ENCODE results near the gene ACHE.

ACHE gene

DNA sequence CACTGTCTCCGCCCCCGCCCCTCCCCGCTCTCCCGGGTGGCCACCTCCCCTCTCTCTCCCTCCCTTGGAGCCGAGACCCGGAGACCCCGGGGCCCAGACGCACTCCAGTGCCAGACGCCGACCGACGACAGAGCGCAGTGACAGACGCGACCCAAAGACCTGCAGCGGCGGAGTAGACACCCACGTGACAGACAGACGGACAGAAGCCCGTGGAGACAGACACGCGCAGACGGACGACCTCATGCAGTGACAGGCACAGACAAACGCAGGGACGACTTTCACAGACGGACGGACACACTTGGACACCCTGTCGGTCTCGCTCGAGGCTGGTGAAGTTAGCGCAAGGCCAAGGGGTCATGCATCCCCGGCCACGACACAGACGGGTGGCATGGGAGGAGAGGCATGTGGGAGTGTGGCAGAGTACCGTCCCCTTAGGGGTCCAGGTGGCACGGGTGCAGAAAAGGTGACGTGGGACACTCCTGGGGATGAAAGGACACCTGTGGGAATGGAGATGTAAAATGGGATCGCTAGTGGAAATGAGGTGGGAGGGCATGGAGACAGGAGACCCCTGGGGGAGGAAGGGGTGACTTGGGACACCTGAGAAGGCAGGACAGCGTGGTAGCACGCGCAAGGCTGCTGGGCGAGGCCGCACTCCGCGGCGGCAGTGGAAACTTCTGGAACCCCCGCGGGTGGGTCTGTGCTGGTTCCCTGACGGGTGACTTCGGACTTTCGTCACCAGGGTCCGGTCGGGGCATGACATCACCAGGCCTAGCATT lies 456 bp upstream of the ACHE start:
- Histone ChIP-seq H3K36me3 (ENCODE audit: control insufficient read depth, low read depth, low read length) (no peaks in the 10 kb centered on the region), H3K9ac (ENCODE audit: low read length) (no peak overlapping the region), H3K27me3 (ENCODE audit: control insufficient read depth, insufficient read depth, low read length) (peaks cover 19% of the 10 kb centered on the region), H3K4me1 (ENCODE audit: control insufficient read depth, low read depth, low read length) (peaks cover 4% of the 10 kb centered on the region), H3K27ac (ENCODE audit: low read length) (no peak overlapping the region), H3K9me3 (ENCODE audit: control insufficient read depth, low read depth, low read length) (no peaks in the 10 kb centered on the region), H3K4me3 (ENCODE audit: low read length) (peak overlapping the region; percentile 1)

DNA sequence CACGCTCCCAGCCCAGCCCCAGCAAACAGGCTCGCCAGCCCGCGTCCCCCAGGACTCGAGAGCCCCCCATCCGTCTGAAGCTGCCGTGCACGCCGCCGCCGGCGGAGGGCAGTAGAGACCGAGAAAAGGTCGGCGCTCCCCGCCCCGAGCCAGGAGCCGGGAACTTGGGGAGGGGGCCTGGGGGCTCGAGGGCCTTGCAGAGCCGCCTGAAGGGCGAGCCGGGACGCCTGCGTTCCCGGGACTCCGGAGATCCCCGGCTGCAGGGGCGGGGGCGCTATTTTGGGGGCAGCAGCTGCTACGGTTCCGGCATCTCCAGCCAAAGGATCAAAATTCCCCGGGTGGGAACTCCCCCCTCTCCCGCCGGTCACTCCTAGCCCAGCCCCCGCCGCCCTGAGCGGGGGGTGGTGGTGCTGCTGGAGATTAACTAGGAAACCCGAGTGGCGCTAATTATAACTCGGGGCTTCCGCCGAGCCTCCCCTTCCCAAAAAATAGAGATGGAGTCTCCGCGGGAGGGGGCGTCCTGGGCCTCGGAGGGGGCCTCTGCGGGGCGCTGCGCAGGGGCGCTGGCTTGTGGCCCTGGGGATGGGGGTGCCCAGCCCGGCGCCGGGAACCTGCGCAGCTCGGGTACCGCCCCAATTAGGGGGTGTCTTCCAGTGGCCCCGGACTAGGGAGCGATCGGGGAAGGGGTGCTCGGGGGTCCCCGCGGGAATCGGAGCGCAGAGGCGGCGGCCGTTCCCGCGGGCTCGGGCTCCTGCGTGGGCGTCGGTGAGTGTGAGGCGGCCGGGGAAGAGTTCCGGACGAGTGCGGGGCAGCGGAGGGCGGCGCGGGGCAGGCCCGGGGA lies 608 bp downstream of the ACHE start:
- Histone ChIP-seq H3K9ac (ENCODE audit: low read length) (no peak overlapping the region), H3K4me1 (ENCODE audit: control insufficient read depth, low read depth, low read length) (peaks cover 5% of the 10 kb centered on the region), H3K36me3 (ENCODE audit: control insufficient read depth, low read depth, low read length) (no peaks in the 10 kb centered on the region), H3K27ac (ENCODE audit: low read length) (no peak overlapping the region), H3K4me3 (ENCODE audit: low read length) (peak overlapping the region; percentile 59), H3K27me3 (ENCODE audit: control insufficient read depth, insufficient read depth, low read length) (peaks cover 19% of the 10 kb centered on the region), H3K9me3 (ENCODE audit: control insufficient read depth, low read depth, low read length) (no peaks in the 10 kb centered on the region)

DNA sequence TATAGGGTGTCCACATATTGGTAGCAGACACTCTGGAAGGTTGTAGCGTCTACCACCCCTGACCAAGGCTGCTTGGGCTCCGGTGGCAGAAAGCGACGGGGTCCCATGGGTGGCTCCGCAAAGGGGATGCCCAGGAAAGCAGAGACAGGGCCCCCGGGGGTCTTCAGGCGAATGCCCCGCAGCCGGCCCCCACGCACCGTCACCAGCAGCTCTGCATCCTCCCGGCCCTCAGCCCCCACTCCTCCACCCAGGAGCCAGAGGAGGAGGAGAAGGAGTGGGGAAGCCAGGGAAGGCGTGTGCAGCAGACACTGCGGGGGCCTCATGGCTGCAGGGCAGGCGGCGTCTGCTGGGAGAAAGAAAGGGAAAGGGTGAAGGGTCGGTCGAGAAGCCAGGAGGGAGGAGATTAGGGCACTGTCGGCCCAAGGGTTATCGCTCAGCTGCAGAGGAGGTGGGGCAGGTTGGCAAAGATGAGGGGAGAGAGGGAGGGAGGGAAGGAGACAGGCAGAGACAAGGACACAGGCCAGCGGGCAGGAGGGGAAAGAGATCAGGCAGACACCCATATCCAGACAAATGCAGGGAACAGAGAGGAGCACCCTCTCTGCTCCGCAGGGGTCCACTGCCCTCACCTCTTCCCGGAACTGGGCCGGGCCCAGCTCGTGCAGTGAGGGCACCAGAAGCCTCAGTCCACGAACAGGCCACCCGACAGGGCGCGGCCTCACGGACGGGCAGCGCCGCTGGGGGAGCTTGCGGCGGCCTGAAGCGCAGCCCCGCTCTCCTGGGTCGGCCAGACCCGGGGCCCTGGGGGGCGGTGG lies 1.6 kb downstream of the ACHE start:
- Histone ChIP-seq H3K36me3 (ENCODE audit: control insufficient read depth, low read depth, low read length) (no peaks in the 10 kb centered on the region), H3K4me1 (ENCODE audit: control insufficient read depth, low read depth, low read length) (peaks cover 5% of the 10 kb centered on the region), H3K9ac (ENCODE audit: low read length) (no peak overlapping the region), H3K27me3 (ENCODE audit: control insufficient read depth, insufficient read depth, low read length) (peaks cover 19% of the 10 kb centered on the region), H3K4me3 (ENCODE audit: low read length) (peak overlapping the region; percentile 59), H3K9me3 (ENCODE audit: control insufficient read depth, low read depth, low read length) (no peaks in the 10 kb centered on the region), H3K27ac (ENCODE audit: low read length) (no peak overlapping the region)

GRCh38 chr7:100893318-100893895 lies 2.3 kb downstream of the ACHE start:
- H3K9ac ChIP-seq (ENCODE audit: low read length) = no peak overlapping the region
- H3K4me1 ChIP-seq (ENCODE audit: control insufficient read depth, low read depth, low read length) = peaks cover 5% of the 10 kb centered on the region
- peaks cover 4% of the 10 kb centered on the region for H3K36me3 ChIP-seq (ENCODE audit: control insufficient read depth, low read depth, low read length)
- H3K4me3 ChIP-seq (ENCODE audit: low read length) = no peak overlapping the region
- peaks cover 19% of the 10 kb centered on the region for H3K27me3 ChIP-seq (ENCODE audit: control insufficient read depth, insufficient read depth, low read length)
- H3K9me3 ChIP-seq (ENCODE audit: control insufficient read depth, low read depth, low read length) = no peaks in the 10 kb centered on the region
- no peak overlapping the region for H3K27ac ChIP-seq (ENCODE audit: low read length)

- Histone ChIP-seq H3K4me3 (ENCODE audit: low read length) (no peak overlapping the region), H3K27me3 (ENCODE audit: control insufficient read depth, insufficient read depth, low read length) (peaks cover 19% of the 10 kb centered on the region), H3K36me3 (ENCODE audit: control insufficient read depth, low read depth, low read length) (peaks cover 11% of the 10 kb centered on the region), H3K9me3 (ENCODE audit: control insufficient read depth, low read depth, low read length) (no peaks in the 10 kb centered on the region), H3K27ac (ENCODE audit: low read length) (no peak overlapping the region), H3K4me1 (ENCODE audit: control insufficient read depth, low read depth, low read length) (peaks cover 5% of the 10 kb centered on the region), H3K9ac (ENCODE audit: low read length) (no peak overlapping the region)
These were observed 3.0 kb downstream of the ACHE start for GRCh38 chr7:100892364-100893317.

- H3K9me3 ChIP-seq (ENCODE audit: control insufficient read depth, low read depth, low read length) = no peaks in the 10 kb centered on the region
- H3K9ac ChIP-seq (ENCODE audit: low read length) = peak overlapping the region; percentile 82
- peak overlapping the region; percentile 61 for H3K27ac ChIP-seq (ENCODE audit: low read length)
- peaks cover 17% of the 10 kb centered on the region for H3K27me3 ChIP-seq (ENCODE audit: control insufficient read depth, insufficient read depth, low read length)
- H3K36me3 ChIP-seq (ENCODE audit: control insufficient read depth, low read depth, low read length) = peaks cover 21% of the 10 kb centered on the region
- peaks cover 10% of the 10 kb centered on the region for H3K4me1 ChIP-seq (ENCODE audit: control insufficient read depth, low read depth, low read length)
- H3K4me3 ChIP-seq (ENCODE audit: low read length) = peak overlapping the region; percentile 76
These were observed 4.0 kb downstream of the ACHE start for GRCh38 chr7:100891568-100892247.

- H3K9ac ChIP-seq (ENCODE audit: low read length) = peak overlapping the region; percentile 82
- peaks cover 9% of the 10 kb centered on the region for H3K27me3 ChIP-seq (ENCODE audit: control insufficient read depth, insufficient read depth, low read length)
- H3K27ac ChIP-seq (ENCODE audit: low read length) = peak overlapping the region; percentile 61
- peaks cover 10% of the 10 kb centered on the region for H3K4me1 ChIP-seq (ENCODE audit: control insufficient read depth, low read depth, low read length)
- peaks cover 29% of the 10 kb centered on the region for H3K36me3 ChIP-seq (ENCODE audit: control insufficient read depth, low read depth, low read length)
- peak overlapping the region; percentile 76 for H3K4me3 ChIP-seq (ENCODE audit: low read length)
- H3K9me3 ChIP-seq (ENCODE audit: control insufficient read depth, low read depth, low read length) = no peaks in the 10 kb centered on the region
These were observed 4.8 kb downstream of the ACHE start for GRCh38 chr7:100890653-100891567.

DNA sequence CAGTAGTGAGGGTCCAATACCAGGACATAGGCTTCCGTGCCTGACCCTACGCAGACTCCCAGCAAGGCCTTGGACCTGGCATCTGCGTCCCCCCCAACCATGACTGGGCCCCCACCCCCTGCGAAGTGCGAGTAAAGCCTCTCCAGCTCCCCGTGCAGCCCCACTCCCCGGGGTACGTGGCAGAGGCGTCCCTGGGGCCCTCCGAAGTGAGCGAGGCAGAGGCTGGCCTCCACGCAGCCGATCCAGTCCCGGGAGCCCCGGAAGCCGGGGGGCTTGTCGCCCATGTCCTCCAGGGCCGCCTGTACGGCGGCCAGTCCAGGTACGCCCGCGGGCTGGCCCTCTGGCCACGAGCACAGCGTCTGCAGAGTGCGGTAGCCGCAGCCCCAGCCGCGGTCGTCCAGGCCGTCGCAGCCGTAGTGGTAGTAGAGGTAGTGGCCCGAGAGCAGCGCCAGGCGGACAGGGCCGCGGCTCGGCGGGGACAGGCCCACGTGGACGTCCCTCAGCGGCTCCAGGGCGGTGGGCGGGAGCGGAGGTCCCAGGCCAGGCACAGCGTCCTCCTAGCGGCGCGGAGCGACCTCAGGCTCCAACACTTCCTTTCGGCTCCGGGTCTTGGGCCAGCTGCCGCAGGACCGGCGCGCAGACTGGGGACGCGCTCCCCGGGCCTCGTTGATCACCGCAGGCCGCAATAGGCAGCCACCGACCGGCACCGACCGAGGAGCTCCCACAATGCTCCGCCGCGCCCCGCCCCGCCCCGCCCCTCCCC lies 6.5 kb downstream of the ACHE start, which contains the start of gene UFSP1:
UFSP1 (minus strand) TSS at position 728 of the 763 bp plus-strand sequence; CDS start at position 284, 444 bp downstream.
- Histone ChIP-seq H3K27me3 (ENCODE audit: control insufficient read depth, insufficient read depth, low read length) (no peaks in the 10 kb centered on the region), H3K4me3 (ENCODE audit: low read length) (peak within 1 kb of the TSS; percentile 80), H3K4me1 (ENCODE audit: control insufficient read depth, low read depth, low read length) (peaks cover 10% of the 10 kb centered on the region), H3K9ac (ENCODE audit: low read length) (peak within 1 kb of the TSS; percentile 86), H3K27ac (ENCODE audit: low read length) (peak within 1 kb of the TSS; percentile 88), H3K36me3 (ENCODE audit: control insufficient read depth, low read depth, low read length) (peaks cover 46% of the 10 kb centered on the region), H3K9me3 (ENCODE audit: control insufficient read depth, low read depth, low read length) (no peaks in the 10 kb centered on the region)
